ENCODE results near the gene PPP3R1. TPM values are rescaled to one million over a fixed set of nuclear protein-coding genes. Genes with fewer than 3 reads are reported as not detected.
A peak's percentile ranks its signal among the peaks of the same experiment; 100 is the strongest.

Gene PPP3R1
- polyA plus RNA-seq, 1 donor (not counting 4 experiments of a cell fraction or from before 2014, with no cell fraction given) = 21.6 TPM

DNA sequence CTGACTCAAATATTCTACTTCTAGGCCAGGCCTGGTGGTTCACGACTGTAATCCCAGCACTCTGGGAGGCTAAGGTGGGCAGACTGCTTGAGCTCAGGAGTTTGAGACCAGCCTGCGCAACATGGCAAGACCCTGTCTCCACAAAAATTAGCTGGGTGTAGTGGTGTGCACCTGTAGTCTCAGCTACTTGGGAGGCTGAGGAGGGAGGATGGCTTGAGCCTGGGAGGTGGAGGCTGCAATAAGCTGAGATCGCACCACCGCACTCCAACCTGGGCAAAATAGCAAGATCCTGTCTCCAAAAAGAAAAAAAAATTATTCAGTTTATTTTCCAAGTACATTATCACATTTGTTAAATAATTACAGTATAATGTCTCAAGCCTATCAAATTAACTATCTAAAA is 7.3 kb downstream of the PPP3R1 start:
- Histone ChIP-seq H4K20me1 (ENCODE audit: control insufficient read depth, extremely low read depth, insufficient read depth, low read length) (peaks cover 26% of the 10 kb centered on the region), H3K4me3 (ENCODE audit: control insufficient read depth in 2 of 3, extremely low read depth in 1 of 3, insufficient read depth in 2 of 3, low read depth in 1 of 3, low read length in 3 of 3) (no peak overlapping the region), H2AFZ (ENCODE audit: control insufficient read depth, low read length) (no peak overlapping the region), H3K4me2 (ENCODE audit: control insufficient read depth, extremely low read depth, insufficient read depth, low read depth, low read length) (no peak overlapping the region), H3K79me2 (ENCODE audit: control insufficient read depth, insufficient read depth, low read length) (peaks cover 100% of the 10 kb centered on the region), H3K4me1 (ENCODE audit: control insufficient read depth, extremely low read depth, insufficient read depth, low read length) (peaks cover 29% of the 10 kb centered on the region), H3K9me3 (ENCODE audit: control insufficient read depth, low read depth, low read length) (no peaks in the 10 kb centered on the region), H3K27ac (ENCODE audit: control insufficient read depth, insufficient read depth, low read length) (no peak overlapping the region), H3K27me3 (ENCODE audit: control insufficient read depth, extremely low read depth, insufficient read depth, low read length) (no peaks in the 10 kb centered on the region), H3K9me1 (ENCODE audit: control insufficient read depth, extremely low read depth, insufficient read depth, low read length) (peaks cover 7% of the 10 kb centered on the region), H3K36me3 (ENCODE audit: control insufficient read depth in 2 of 2, extremely low read depth in 1 of 2, insufficient read depth in 2 of 2, low read length in 2 of 2) (peaks cover 0 to 5% of the 10 kb centered on the region in 2 experiments), H3K9ac (ENCODE audit: control insufficient read depth, extremely low read depth, insufficient read depth, low read length) (no peak overlapping the region)
- FAIRE-seq (no peak), DNase-seq (ENCODE audit: low read depth, low spot score) (no peak)
- dilution Hi-C loops (cut with MboI; ENCODE audit: extremely low pct_ligation_motif_present, low sequenced_read_pairs) = no loop called here
- TF ChIP-seq, protein P1, sequence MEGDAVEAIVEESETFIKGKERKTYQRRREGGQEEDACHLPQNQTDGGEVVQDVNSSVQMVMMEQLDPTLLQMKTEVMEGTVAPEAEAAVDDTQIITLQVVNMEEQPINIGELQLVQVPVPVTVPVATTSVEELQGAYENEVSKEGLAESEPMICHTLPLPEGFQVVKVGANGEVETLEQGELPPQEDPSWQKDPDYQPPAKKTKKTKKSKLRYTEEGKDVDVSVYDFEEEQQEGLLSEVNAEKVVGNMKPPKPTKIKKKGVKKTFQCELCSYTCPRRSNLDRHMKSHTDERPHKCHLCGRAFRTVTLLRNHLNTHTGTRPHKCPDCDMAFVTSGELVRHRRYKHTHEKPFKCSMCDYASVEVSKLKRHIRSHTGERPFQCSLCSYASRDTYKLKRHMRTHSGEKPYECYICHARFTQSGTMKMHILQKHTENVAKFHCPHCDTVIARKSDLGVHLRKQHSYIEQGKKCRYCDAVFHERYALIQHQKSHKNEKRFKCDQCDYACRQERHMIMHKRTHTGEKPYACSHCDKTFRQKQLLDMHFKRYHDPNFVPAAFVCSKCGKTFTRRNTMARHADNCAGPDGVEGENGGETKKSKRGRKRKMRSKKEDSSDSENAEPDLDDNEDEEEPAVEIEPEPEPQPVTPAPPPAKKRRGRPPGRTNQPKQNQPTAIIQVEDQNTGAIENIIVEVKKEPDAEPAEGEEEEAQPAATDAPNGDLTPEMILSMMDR (optimal IDR thresholded peaks at IDR 0.05 in 1 of 3, IDR thresholded peaks at IDR 0.05 in 1 of 3, conservative IDR thresholded peaks at IDR 0.05 in 1 of 3; ENCODE audit: extremely low read depth in 1 of 3, insufficient read depth in 2 of 3, low read length in 3 of 3) = no peak
- TF ChIP-seq EZH2 (IDR thresholded peaks at IDR 0.05; ENCODE audit: low read length) = no peak

DNA sequence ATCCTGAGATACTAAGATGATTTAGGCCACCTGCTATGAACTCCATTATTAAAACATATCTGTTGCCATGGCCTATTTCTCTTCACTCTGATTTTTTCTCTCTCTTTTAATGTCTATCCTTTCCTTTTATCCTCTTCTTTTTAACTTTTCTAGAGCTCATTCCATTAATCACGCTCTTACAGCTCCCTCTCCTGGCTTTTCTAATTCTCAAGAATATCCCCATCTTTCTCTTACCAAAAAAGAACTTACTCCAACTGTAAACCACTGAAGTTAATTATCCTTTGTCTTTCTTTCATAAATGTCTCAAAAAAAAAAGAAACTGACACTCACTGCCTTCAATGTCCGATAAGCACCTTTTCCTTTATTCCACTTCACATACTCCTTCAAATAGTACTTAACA is 7.9 kb downstream of the PPP3R1 start:
- H2AFZ ChIP-seq (ENCODE audit: control insufficient read depth, low read length) = no peak overlapping the region
- H3K9me1 ChIP-seq (ENCODE audit: control insufficient read depth, extremely low read depth, insufficient read depth, low read length) = peaks cover 7% of the 10 kb centered on the region
- H3K4me2 ChIP-seq (ENCODE audit: control insufficient read depth, extremely low read depth, insufficient read depth, low read depth, low read length) = no peak overlapping the region
- H3K36me3 ChIP-seq (ENCODE audit: control insufficient read depth in 2 of 2, extremely low read depth in 1 of 2, insufficient read depth in 2 of 2, low read length in 2 of 2) = peaks cover 0 to 5% of the 10 kb centered on the region in 2 experiments
- peaks cover 23% of the 10 kb centered on the region for H4K20me1 ChIP-seq (ENCODE audit: control insufficient read depth, extremely low read depth, insufficient read depth, low read length)
- no peak for DNase-seq (ENCODE audit: low read depth, low spot score)
- H3K27ac ChIP-seq (ENCODE audit: control insufficient read depth, insufficient read depth, low read length) = no peak overlapping the region
- dilution Hi-C loops (cut with MboI; ENCODE audit: extremely low pct_ligation_motif_present, low sequenced_read_pairs) = no loop called here
- peaks cover 100% of the 10 kb centered on the region for H3K79me2 ChIP-seq (ENCODE audit: control insufficient read depth, insufficient read depth, low read length)
- no peaks in the 10 kb centered on the region for H3K9me3 ChIP-seq (ENCODE audit: control insufficient read depth, low read depth, low read length)
- no peak overlapping the region for H3K9ac ChIP-seq (ENCODE audit: control insufficient read depth, extremely low read depth, insufficient read depth, low read length)
- TF ChIP-seq, protein P1 (optimal IDR thresholded peaks at IDR 0.05 in 1 of 3, IDR thresholded peaks at IDR 0.05 in 1 of 3, conservative IDR thresholded peaks at IDR 0.05 in 1 of 3; ENCODE audit: extremely low read depth in 1 of 3, insufficient read depth in 2 of 3, low read length in 3 of 3) = peak in 1 of 3 experiments; percentile 8
- TF ChIP-seq EZH2 (IDR thresholded peaks at IDR 0.05; ENCODE audit: low read length) = no peak
- peaks cover 27% of the 10 kb centered on the region for H3K4me1 ChIP-seq (ENCODE audit: control insufficient read depth, extremely low read depth, insufficient read depth, low read length)
- H3K4me3 ChIP-seq (ENCODE audit: control insufficient read depth in 2 of 3, extremely low read depth in 1 of 3, insufficient read depth in 2 of 3, low read depth in 1 of 3, low read length in 3 of 3) = no peak overlapping the region
- FAIRE-seq = no peak
- H3K27me3 ChIP-seq (ENCODE audit: control insufficient read depth, extremely low read depth, insufficient read depth, low read length) = no peaks in the 10 kb centered on the region

All from keratinocyte (primary cell).